ENCODE data around the gene ALKBH5.

Gene ALKBH5

GRCh38 chr17:18228176-18228682 is 44.6 kb downstream of the ALKBH5 start:
- no peak overlapping the region for H3K27ac ChIP-seq (ENCODE audit: poor library complexity, severe bottlenecking)
- no peak for DNase-seq (ENCODE audit: low spot score)
- no peak for TF ChIP-seq CTCF (IDR thresholded peaks at IDR 0.05; ENCODE audit: poor library complexity, severe bottlenecking)
- no peaks in the 10 kb centered on the region for H3K27me3 ChIP-seq (ENCODE audit: insufficient read depth, poor library complexity, severe bottlenecking)
- H3K4me3 ChIP-seq (ENCODE audit: severe bottlenecking): no peak overlapping the region
- H3K4me1 ChIP-seq (ENCODE audit: insufficient read depth, poor library complexity, severe bottlenecking): no peaks in the 10 kb centered on the region
- no peak for ATAC-seq (ENCODE audit: low read depth)
- H3K36me3 ChIP-seq (ENCODE audit: low read depth): no peaks in the 10 kb centered on the region
- H3K9me3 ChIP-seq (ENCODE audit: severe bottlenecking): no peaks in the 10 kb centered on the region

GRCh38 chr17:18229254-18229653 is 45.6 kb downstream of the ALKBH5 start:
- TF ChIP-seq CTCF (IDR thresholded peaks at IDR 0.05; ENCODE audit: poor library complexity, severe bottlenecking): no peak
- Histone ChIP-seq H3K9me3 (ENCODE audit: severe bottlenecking) (no peaks in the 10 kb centered on the region), H3K27ac (ENCODE audit: poor library complexity, severe bottlenecking) (no peak overlapping the region), H3K4me1 (ENCODE audit: insufficient read depth, poor library complexity, severe bottlenecking) (no peaks in the 10 kb centered on the region), H3K27me3 (ENCODE audit: insufficient read depth, poor library complexity, severe bottlenecking) (no peaks in the 10 kb centered on the region), H3K4me3 (ENCODE audit: severe bottlenecking) (no peak overlapping the region), H3K36me3 (ENCODE audit: low read depth) (no peaks in the 10 kb centered on the region)
- ATAC-seq (ENCODE audit: low read depth) (no peak), DNase-seq (ENCODE audit: low spot score) (no peak)

DNA sequence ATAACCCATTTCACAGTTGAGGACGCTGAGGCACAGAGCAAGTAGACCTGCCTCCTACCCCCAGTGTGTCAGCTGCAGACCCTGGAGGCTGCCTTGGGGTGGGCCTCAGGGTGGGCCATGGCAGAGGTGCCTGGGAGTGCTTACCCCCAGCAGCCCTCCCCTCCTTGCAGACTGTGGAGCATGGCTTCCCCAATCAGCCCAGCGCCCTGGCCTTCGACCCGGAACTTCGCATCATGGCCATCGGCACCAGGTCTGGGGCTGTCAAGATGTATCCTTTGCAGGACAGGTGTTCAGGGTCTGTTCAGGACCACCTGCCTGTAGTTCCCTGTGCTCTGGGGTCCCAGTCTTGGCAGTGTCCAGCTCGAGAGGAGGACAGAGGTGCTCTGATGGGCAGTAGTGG is 46.1 kb downstream of the ALKBH5 start:
- Histone ChIP-seq H3K36me3 (ENCODE audit: low read depth) (no peaks in the 10 kb centered on the region), H3K27me3 (ENCODE audit: insufficient read depth, poor library complexity, severe bottlenecking) (no peaks in the 10 kb centered on the region), H3K9me3 (ENCODE audit: severe bottlenecking) (no peaks in the 10 kb centered on the region), H3K4me3 (ENCODE audit: severe bottlenecking) (no peak overlapping the region), H3K27ac (ENCODE audit: poor library complexity, severe bottlenecking) (no peak overlapping the region), H3K4me1 (ENCODE audit: insufficient read depth, poor library complexity, severe bottlenecking) (no peaks in the 10 kb centered on the region)
- no peak for TF ChIP-seq CTCF (IDR thresholded peaks at IDR 0.05; ENCODE audit: poor library complexity, severe bottlenecking)
- DNase-seq (ENCODE audit: low spot score) (no peak), ATAC-seq (ENCODE audit: low read depth) (no peak)

- H3K36me3 ChIP-seq (ENCODE audit: low read depth): peaks cover 6% of the 10 kb centered on the region; the same call in 1 of the 2 replicates
- DNase-seq (ENCODE audit: low spot score) (no peak), ATAC-seq (ENCODE audit: low read depth) (no peak)
- H3K9me3 ChIP-seq (ENCODE audit: severe bottlenecking): no peaks in the 10 kb centered on the region
- no peak for TF ChIP-seq CTCF (IDR thresholded peaks at IDR 0.05; ENCODE audit: poor library complexity, severe bottlenecking)
- peaks cover 5% of the 10 kb centered on the region for H3K4me1 ChIP-seq (ENCODE audit: insufficient read depth, poor library complexity, severe bottlenecking)
- no peak overlapping the region for H3K27ac ChIP-seq (ENCODE audit: poor library complexity, severe bottlenecking)
- H3K4me3 ChIP-seq (ENCODE audit: severe bottlenecking): no peak overlapping the region
- no peaks in the 10 kb centered on the region for H3K27me3 ChIP-seq (ENCODE audit: insufficient read depth, poor library complexity, severe bottlenecking)
Measured at GRCh38 chr17:18230288-18231141, 46.9 kb downstream of the ALKBH5 start.

DNA sequence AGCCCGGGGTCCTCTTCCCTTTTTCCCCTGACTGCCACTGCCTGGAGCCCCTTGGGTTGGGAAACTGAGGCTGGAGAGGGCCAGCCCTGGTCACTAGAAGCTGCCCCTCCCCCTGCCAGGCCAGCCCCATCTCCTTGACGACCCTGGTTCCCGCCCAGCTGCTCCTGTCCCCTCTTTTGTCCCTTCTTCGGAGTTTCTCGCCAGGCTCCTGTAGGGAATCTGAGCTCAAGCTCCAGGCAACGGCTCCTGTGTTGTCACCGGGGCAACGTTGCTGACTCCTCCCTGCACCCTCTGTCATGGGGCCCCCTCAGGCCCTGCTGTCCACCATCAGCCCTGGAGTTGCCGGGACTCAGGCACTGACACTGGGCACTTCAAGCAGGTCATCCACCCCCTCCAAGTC is 47.5 kb downstream of the ALKBH5 start:
- peaks cover 11% of the 10 kb centered on the region for H3K4me1 ChIP-seq (ENCODE audit: insufficient read depth, poor library complexity, severe bottlenecking)
- no peak for ATAC-seq (ENCODE audit: low read depth)
- H3K4me3 ChIP-seq (ENCODE audit: severe bottlenecking): no peak overlapping the region
- no peaks in the 10 kb centered on the region for H3K9me3 ChIP-seq (ENCODE audit: severe bottlenecking)
- H3K27me3 ChIP-seq (ENCODE audit: insufficient read depth, poor library complexity, severe bottlenecking): no peaks in the 10 kb centered on the region
- H3K27ac ChIP-seq (ENCODE audit: poor library complexity, severe bottlenecking): no peak overlapping the region
- no peak for TF ChIP-seq CTCF (IDR thresholded peaks at IDR 0.05; ENCODE audit: poor library complexity, severe bottlenecking)
- H3K36me3 ChIP-seq (ENCODE audit: low read depth): peaks cover 6% of the 10 kb centered on the region; the same call in 1 of the 2 replicates
- no peak for DNase-seq (ENCODE audit: low spot score)

All from RWPE2 (cell line).